Hepatocyte (in vitro differentiated cells): ENCODE data around the gene THRSP.

Source experiments
- CTCF ChIP-seq: fragments of 200-600 bp; sonication (generic); IDR thresholded peaks from 2 replicates; pipeline ENCODE4 v1.5.1; 2016; ENCODE audit warnings: antibody characterized with exemption, mild to moderate bottlenecking; ENCODE audit not compliant: poor library complexity
- EZH2phosphoT487 ChIP-seq: fragments of 200-600 bp; sonication (generic); IDR thresholded peaks from one replicate; pipeline ENCODE4 v1.6.1; 2018; ENCODE audit warnings: antibody characterized with exemption, mild to moderate bottlenecking, low read depth, moderate library complexity; ENCODE audit not compliant: unreplicated experiment, severe bottlenecking

GRCh38 chr11:78050964-78051831, 12.5 kb upstream of the THRSP start:
- TF ChIP-seq EZH2phosphoT487 (no peak), CTCF (no peak)
